Right lobe of liver (tissue), 4 donors: ENCODE results near the gene OSBPL3.

ENCODE experiments used
- POLR2A ChIP-seq: fragments of 450-650 bp; IDR thresholded peaks from one replicate; pipeline ENCODE4 v1.6.1; 2017; ENCODE audit warnings: antibody characterized with exemption, mild to moderate bottlenecking
- TF ChIP-seq, protein P1 (sequence below), 4 donors: fragments of 200-600 bp in 3 of 4; fragments of 450-650 bp in 1 of 4; IDR thresholded peaks; one replicate each; pipeline versions ENCODE4 v1.5.1 to v1.8.0; 2016 to 2022; ENCODE audit warnings: antibody characterized with exemption in 4 of 4, mild to moderate bottlenecking in 2 of 4
- donor health status: DM: no; HTN: no; CAD: no.
- donor health status: DM: no; HTN: no; CAD: no.
- donor health status: DM: no; HTN: yes; CAD: no.

DNA sequence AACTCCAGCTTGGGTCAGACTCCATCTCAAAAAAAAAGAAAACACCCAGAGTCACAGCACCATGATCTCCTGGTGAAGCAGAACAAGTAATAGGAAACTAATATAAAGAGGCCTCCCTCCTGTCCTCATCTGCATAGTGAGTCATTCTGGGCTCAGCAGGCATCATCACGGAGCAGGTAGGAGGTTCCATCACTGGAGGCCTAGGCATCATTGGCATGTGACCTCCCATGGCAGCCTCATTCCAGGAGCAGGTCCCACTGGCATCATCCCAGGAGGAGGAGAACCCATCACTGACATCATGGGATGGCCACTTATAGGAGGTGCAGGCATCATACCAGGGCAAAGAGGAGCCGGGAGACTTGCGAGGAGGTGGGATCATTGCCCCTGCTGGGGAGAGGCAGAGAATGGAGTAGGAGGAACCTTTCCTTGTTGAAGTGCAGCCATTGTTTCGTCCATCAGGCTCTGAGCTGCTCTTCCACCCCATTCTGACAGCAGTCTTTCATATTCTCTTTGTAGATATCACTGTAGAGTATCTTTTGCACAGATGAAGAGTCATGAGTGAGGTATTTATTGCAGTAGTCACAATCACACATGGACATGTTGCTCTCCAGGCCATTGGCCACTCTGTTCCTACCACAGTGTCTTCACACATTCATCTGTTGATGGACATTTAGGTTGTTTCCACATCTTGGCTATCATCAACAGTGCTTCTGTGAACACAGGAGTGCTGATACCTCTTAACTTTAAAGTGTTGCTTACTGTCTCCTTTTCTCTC, 73.8 kb downstream of the OSBPL3 start:
- TF ChIP-seq, protein P1, sequence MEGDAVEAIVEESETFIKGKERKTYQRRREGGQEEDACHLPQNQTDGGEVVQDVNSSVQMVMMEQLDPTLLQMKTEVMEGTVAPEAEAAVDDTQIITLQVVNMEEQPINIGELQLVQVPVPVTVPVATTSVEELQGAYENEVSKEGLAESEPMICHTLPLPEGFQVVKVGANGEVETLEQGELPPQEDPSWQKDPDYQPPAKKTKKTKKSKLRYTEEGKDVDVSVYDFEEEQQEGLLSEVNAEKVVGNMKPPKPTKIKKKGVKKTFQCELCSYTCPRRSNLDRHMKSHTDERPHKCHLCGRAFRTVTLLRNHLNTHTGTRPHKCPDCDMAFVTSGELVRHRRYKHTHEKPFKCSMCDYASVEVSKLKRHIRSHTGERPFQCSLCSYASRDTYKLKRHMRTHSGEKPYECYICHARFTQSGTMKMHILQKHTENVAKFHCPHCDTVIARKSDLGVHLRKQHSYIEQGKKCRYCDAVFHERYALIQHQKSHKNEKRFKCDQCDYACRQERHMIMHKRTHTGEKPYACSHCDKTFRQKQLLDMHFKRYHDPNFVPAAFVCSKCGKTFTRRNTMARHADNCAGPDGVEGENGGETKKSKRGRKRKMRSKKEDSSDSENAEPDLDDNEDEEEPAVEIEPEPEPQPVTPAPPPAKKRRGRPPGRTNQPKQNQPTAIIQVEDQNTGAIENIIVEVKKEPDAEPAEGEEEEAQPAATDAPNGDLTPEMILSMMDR (IDR thresholded peaks at IDR 0.05) = no peak
- TF ChIP-seq POLR2A = no peak
